Stimulated activated CD8-positive, alpha-beta memory T cell treated with anti-CD3 and anti-CD28 coated beads, Interleukin-15, amount 100 ng/mL, for 4 hours (primary cell): ENCODE measurements around the gene SGK1.

ENCODE experiments used
- DNase-seq, 2 donors: peaks; one replicate each; pipeline ENCODE4 v3.0.0-alpha.2; 2020; ENCODE audit warnings: low read depth in 2 of 2

The SGK1 gene

DNA sequence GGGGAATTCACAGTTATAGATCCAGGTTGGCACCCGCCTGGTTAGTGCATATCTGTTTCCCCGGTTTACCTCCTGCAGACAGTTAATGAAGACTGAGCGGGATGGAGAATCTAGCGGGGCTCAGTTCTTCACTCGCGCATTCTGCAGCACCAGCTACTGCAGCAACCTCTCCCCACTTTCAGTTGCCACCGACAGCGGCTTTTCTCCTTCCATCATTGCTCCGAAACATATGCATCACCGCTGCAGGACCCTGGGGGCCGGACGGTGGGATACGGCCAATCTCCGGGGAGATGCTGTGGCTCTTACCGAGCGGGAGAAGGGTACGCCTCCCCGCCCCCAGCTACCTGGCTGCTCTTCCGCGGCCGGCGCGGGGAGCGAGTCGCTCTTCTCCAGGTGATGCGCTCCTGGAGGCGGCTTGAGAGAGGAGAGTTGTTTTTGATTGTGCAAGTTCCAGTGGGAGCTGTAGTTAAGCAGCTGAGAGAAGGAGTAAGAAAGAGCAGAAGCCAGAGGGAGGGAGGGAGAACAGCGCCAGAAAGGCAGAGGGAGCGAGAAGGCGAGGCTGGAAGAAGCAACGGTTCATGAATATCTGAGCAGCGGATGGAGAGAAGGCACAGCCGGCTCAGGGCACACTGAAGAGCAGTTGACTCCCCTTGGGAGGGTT lies at the start of gene SGK1:
TSS of gene SGK1 (minus strand) at position 642 of the 661 bp plus-strand sequence. CDS start 652 bp downstream, outside the sequence.
- DNase-seq, result no peak

DNA sequence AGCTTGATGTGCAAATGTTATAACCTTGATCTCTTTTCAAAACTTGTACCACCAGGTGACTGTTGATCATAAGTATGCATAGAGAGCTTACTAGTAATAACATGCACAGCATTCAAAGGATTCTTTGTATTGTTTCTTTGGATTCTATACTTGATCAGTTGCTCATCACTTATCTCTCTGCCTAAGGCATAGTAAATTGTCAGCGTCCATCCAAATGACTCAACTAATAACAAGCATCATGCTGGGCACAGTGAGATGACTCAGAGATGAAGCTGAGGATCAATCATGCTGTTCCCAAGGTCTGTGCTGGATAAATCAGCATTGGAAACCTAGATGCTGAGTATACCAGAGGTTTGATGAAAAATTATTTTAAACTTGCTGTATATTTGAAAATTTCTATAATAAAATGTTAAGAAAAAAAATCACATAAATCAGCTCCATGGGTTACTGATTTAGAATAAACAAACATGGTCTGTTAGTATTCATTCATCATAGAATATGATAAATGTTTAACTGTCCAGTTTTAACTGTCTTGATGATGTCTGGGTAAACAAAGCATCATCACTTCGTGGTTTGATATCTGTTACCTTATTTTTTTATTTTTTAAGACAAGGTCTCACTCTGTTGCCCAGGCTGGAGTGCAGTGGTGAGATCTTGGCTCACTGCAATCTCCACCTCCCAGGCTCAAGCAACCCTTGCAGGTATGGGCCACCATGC lies 45.6 kb upstream of the SGK1 start:
- no peak for DNase-seq

DNA sequence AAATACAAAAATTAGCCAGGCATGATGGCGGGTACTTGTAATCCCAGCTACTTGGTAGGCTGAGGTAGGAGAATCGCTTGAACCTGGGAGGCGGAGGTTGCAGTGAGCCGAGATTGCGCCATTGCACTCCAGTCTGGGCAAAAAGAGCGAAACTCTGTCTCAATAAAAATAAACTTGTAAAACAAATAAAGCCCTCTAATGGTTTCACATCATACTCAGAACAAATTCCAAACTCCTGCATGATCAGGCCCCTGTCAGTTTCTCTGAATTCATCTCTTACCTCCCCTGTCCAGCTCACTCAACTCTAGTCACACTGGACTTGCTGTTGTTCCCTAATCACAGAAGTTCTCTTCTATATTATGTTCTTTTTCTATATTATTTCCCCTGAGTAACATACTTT lies 43.1 kb upstream of the SGK1 start:
- DNase-seq, result no peak

DNA sequence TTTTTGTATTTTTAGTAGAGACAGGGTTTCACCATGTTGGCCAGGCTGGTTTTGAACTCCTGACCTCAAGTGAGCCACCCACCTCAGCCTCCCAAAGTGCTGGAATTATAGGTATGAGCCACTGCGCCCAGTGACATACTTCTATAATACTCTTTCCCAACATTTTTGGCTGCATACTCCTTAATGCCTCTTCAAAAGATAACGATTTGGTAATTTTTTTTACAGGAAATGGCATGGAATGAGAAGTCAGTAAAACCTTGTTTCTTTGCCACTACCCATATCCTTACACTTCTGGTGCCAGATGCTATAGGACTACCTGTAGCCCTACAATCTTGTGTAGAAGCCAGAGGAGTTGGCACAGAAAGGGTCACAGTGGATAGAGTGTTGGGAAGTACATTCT lies 41.4 kb upstream of the SGK1 start:
- no peak for DNase-seq

DNA sequence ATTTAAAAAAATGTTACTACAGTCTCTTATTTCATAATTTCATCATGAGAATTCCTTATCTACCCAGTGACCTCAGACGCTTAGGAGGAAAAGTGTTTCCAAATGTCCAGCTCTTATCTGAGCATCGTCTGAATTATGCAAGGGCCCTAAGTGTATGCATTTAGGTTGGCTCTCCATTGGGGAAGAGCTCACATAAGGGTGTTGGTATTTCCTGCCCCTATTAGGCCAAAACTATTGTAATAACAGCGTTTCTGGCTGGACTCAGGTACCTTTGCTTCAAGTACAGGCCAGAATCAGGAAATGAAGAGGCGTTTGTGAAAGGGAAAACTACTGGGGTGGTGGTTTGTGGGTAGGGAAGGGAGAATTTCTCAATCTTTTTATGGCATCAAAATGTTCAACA lies 40.4 kb upstream of the SGK1 start:
- no peak for DNase-seq

DNA sequence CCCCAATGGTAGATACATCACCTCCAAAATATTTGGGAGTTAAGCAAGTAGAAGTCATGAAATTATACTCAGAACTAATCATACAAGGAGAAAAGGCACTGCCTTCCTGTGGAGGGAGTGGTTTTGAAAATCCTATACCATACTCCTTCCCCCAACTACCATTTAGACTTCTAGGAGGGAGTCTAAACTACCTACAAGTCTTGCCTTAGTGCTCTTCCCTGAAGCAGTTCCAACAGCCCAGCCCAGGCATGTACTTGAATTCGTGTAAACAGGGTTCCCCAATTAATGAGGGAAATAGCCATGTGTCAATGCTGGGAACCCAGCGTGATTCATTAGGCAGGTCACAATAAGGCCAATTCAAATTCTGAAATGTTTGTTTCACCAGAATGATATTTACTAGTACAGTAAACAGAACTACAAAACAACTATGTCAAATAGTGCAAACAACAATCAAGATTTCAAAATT lies 39.1 kb upstream of the SGK1 start:
- DNase-seq, result no peak

DNA sequence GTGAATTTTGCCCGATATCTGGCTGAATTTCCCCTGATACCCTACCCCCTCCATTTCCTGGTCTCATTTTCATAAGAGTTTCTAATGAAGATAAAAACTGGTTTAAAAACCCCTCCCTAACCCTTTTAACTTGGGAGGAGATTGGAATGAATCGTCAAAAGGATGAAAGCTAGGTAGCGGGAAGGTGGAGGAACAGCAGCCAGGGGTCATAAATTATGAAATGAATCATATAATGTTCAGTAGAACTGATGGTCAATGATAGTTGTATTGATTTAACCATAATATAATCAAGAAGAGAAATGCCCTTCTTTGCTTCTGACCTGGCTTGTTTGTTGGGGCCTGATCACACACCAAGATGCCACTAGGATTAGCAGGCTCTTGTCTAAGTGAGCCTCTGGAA lies 38.5 kb upstream of the SGK1 start:
- DNase-seq, result no peak

DNA sequence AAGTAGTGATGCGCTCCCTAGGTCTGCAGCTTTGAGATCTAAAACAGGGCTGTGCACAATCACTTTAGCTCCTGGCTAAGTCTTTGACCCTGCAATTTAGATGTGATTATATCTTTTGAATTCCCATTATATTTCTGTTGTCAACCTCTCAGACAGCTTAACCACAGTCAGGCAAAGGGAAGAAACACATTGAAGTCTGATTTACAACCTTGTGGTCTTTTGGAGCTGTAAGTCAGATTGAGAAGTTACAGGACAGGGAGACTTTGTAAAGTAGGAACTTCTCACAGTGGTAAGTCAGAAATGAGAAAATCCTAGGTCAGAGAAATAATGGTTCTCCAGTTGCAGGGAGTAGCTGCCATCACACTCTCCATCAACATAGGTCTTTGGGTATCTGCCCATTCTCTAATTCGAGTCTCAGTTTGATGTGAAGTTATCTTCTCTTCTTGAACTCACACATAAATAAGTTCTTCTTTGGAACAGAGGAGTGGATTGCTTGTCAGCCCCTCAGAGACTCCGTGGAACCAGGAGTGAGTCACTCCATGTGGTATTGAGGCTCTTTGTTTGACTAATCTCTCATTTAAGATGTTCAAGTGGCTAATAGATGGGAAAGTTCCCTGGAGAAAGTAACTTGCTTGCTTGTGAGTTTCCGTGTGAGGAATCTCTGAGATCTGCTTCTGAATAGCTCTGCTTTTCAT lies 35.0 kb upstream of the SGK1 start:
- DNase-seq, result no peak

DNA sequence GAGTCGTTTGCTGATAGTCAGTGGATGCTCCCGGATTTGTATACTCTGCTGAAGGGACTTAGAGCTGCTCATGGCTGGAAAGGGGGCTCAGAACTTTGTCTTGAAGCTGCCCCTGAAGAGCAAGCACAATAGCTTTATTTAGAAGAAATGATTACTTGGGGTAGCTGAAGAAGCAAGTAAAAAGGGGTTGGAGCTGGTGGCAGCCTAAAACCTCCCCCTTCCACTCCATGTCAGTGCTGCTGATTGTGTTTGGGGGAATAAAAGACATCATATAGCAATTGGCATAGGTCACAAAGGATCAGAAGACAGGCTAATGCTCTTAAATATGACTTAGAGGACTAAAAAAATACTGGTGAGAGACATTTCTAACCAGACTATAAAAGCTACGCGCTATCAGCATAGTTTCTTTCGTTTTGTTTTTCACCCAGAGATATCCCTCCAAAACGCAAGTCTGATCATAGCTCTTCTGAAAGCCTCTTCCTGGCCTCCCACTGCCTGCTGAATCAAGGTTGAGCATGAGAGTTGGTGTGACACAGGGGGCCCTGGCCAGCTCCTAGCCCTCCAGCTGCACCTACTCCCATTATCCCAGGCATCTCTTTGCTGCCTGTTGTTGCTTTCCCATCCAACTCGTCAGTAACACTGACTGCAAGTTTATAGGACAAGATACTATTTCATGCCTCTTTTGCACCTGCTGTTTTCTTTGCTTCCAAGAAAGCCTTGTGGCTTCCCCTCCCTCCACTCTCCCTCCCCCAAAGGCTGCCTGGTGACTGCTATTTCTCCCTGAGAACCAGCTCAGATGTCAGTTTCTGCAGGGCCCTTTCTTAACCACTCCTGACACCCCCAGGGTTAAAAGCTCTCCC lies 33.9 kb upstream of the SGK1 start:
- no peak for DNase-seq

DNA sequence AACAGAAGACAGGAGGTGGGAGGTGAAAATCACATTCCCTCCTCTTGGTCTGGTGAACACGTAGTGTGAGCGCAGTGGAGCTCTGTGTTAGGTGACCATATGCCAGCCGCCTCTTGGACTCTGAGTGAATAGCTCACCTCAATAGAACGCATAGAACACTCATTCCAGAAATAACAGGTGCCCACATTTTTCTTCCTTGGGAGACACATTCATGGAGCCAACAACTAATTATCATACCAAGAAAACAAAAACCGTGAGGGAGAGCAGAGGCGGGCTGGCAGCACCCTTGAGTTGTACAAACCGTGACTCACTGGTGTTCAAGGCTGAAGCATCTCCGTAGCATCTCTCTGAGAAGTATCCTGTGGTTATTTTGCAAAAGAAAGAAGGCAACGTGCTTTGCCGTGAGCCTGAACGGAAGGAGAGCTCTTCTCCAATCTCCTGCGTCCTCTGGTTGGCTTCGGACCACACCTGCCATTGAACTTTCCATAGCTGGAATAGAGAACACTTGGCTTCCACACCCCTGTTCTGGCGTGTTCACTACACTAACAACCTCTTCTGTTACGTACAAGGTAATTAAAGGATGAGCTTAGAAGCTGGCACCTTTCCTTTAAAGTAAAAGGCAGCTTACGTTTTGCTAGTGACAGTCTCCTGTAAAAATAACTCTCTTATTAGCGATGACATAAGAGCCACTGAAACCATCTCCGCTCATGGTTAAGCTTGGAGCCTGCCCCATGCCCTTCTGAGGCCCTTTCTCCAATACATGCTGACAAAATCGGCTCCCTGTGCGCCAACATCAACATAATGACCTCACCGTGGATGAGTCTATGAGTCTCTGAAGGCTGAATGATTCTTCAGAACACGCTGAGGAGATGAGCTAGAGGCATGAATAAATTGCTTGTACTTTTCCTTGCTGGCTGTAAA lies 30.2 kb upstream of the SGK1 start:
- no peak for DNase-seq

DNA sequence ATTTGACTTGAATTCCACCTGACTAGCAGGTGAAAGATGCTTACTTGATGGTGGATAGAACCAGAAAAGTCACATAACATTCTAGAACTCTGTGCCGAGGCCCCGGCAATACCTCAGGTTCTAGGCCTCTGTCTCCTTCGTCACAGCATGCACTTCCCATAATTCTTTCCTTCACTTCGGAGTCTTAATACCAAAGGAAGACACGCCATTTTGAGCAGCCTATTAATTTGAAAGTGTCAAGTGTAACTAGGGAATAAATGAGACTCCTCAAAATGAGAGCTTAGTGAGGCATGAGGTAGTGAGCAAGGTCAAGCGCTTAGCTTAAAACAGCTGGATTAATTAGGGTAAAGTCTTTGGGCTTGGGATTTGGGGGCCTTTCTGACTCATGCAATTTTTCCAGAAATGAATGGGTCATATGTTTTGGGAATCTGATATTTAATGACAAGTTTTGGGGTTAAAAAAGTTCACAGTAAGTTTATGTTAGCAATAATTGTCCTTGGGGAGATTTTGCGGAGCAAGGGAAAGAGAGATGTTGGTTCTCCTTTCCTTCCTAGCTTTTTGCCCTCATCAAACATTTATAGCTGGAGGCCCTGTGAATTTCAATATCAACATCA lies 29.1 kb upstream of the SGK1 start:
- no peak for DNase-seq

DNA sequence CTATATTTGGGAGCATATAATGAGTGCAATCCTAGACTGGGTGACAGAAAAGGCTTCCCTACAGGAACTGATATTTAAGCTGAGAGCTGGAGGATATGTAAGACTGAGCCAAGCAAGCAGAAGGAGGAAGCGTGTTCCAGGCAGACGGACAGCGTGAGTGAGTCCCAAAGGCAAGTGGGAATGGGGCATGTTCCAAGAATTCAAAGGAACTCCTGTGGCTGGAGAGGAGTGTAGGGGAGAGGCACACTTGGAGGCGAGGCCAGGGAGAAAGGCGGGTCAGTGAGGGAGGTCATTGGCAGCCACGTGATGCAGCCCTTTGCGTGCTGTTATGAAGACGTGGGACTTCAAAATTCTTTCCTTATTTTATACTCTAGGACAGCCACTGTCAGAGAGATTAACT lies 27.9 kb upstream of the SGK1 start:
- DNase-seq, result no peak

DNA sequence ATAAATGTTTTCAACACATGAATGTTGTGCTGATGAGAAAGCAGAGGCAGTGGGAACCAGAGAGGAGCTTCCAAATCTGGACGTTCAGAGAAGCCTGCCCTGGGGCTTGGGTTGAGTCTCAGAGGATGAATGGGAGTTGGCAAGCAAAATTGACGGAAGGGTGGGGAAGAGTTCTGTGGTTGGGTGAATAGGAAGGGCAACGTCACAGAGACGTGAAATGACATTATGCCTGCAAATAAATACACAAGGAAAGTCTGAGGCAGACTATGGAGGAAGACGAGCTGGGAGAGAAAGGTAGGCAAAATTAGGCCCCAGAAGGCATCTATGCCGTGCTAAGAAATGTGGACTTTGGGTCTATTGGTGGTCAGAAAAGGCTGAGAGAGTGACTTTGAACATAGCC lies 25.2 kb upstream of the SGK1 start:
- DNase-seq, result no peak

DNA sequence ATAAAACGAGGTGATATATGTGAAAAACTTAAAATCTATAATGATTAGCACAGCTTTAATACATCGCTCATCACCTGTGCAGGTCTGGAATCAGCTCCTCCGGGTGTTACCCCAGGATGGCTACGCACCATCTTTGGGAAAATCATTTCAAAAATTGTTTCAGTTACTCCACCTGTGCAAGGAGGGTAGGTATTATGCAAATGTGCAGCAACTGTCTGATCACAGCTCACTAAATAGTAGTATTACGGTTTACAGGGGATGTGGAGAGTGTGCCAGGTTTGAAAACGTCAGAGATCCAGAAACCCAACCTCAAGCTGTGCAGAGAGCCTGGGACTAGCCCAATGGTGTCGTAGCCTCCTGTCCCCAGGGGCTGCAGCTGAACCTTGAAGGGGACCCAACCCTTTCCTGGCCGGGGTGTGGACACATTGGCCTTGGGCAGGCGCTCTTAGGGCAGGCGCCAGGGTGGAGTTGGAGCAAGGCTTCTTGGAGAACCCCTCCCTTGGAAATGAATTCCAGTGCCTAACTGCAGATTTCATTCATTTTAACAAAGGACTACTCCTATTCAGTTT lies 24.2 kb upstream of the SGK1 start:
- no peak for DNase-seq

DNA sequence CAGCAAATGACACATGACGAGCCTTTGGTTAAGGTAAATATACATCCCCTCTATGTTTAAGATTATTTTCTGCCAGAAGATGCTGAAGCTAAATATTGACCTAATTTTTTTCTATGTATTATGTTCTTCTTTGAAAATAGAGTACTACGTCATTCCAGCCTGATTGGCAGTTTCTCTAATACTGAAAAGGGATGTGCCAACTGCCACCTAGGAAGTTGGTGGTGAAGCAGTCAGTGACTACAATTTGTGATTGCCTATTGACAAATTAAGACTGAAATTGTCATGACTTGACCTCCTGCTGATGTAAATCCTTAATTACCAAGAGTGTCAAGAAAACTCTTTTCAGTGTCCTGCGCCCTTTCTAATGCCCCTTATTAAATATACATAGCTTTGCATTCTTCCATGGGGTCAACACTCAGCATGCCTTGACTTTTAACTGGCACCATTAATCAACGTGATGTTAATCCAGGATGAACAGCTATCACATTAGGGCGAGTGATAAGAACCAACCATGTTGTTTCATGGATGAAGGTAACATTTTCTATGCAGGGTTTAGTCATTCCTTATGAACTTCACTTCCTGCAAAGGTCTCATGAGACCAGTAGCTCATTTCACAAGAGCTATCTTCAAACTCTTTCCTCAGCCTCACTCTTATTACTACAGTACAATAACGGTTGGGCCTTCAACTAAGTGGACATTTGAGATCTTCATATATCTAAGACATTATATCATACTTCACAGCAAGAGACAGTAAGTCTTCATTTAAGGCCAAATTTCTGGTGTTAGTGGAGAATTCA lies 22.5 kb upstream of the SGK1 start:
- no peak for DNase-seq

DNA sequence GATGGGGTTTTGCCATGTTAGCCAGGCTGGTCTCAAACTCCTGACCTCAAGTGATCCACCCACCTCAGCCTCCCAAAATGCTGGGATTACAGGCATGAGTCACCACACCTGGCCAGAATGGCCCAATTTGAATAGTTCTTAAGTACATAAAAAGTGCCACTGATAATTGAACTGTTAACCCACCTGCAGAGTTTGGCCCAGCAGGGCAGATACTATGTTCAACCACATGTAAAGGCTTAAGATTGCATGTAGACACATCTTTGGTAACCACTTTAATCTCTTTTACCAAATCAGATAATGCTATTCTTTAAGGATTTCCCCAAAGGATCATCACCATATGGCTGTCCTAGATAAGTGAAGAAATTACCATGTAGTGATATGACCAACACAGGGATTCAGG lies 21.3 kb upstream of the SGK1 start:
- no peak for DNase-seq

DNA sequence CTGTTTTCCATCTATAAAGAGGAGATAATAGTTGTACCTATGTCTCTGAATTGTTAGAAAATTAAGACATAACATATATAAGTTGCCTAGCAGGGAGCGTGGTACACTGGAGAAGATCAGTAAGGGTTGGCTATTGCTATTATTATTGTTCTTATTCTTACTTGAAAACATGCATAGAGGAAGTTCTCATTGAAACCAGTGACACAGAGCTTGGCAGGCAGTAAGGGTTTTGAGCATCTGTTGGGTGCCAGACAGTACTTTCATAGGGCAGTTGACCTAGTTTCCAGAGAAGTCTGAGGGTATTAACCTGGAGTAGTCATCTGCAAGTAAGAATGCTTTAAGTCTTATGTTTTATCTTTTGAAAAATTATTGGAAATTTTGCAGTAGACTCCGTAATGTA lies 13.3 kb upstream of the SGK1 start:
- DNase-seq, result no peak

DNA sequence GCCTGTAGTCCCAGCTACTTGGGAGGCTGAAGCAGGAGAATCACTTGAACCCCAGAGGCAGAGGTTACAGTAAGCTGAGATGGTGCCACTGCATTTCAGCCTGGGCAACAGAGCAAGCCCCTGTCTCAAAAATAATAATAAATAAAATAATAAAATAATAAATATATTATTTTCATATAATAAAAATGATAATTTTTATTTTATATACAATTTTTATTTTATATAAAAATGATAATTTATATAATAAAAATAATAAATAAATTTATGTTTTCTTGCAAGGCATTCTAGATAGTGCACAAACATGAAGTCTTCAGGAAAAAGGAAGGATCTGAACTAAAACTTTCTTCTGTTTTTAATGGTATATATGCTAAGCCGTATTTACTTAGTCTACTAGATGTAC lies 12.6 kb upstream of the SGK1 start:
- DNase-seq, result no peak

DNA sequence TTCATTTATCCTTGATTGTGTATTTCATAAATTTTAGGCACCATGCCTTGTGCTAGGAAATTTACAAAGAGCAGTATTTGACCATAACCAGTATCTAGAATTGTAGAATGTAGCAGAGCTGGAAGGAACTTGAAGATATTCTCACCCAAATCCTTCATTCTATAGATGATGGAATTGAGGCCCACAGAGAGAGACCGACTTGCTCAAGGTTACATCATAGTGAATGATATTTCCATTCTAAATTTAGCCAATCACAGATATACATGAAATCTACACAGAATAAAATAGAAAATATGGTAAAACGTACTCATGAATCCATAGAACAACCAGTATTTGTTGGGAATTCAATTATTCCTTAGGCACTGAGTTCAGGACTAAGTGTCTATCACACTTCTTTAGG lies 10.9 kb upstream of the SGK1 start:
- DNase-seq, result no peak
